ENCODE results near the gene ACKR1.

The ACKR1 gene

DNA sequence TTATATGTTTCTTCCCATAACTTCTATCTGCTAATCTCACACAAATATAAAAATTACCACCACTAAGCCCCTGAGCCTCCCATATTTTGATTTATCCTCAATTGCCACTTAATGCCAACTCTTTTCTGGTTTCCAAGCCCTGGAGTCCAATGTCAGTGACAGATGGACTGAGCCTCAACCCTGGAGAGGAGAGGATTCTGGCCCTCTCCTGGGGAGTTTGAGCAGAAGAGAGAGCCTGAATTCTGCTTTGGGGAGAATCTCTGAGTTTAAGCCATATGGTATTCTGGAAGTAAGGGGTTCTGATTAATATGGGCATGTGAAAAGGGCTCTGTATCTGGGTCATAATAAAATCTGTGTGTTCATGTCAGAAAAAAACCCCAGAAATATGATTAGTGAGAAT lies 24.8 kb upstream of the ACKR1 start:
- TF ChIP-seq CTCF (conservative IDR thresholded peaks at IDR 0.05) = no peak
- H3K27ac ChIP-seq = no peak overlapping the region

DNA sequence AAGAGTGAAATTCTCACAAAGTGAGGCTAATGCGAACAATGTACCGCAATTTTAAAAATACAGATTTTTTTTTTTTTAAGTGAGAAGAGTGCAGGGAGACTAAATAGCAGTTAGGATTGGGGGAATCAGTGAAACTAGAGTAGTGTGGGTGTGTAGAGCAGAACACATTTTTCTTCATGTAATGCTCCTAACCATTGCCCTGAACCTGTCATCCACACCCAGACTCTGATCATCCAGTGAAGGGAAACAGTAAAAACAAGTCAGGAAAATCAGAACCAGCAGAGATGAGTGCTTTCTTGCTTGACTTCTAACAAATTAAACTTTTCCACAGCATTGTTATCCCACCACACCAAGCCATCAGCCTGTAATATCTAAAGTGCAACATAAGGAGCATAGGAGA lies 24.2 kb upstream of the ACKR1 start:
- TF ChIP-seq CTCF (conservative IDR thresholded peaks at IDR 0.05) = no peak
- no peak overlapping the region for H3K27ac ChIP-seq

GRCh38 chr1:159181328-159182024 lies 23.2 kb upstream of the ACKR1 start:
- H3K27ac ChIP-seq = no peak overlapping the region
- TF ChIP-seq CTCF (conservative IDR thresholded peaks at IDR 0.05) = no peak

- no peak for TF ChIP-seq CTCF (conservative IDR thresholded peaks at IDR 0.05)
- H3K27ac ChIP-seq = no peak overlapping the region
Measured at GRCh38 chr1:159184201-159184600, 20.5 kb upstream of the ACKR1 start.

DNA sequence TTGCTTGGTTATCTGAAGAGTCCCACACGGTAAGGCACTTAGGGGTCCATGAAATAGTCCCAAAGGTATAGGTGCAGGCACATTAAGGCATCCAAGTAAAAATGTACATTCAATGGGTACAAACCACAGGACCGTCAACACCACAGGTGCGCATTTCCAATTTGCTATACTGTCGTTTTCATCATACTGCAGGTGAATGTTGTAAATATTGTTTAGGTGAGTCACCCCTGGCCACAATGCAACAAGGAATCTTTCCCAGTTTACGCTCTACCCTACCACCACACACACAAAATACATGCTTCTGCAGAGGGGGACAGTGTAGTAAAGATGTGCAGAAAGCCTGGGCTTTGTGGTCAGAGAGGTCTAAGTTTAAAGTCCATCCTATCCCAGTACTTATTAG lies 19.6 kb upstream of the ACKR1 start:
- TF ChIP-seq CTCF (conservative IDR thresholded peaks at IDR 0.05) = no peak

DNA sequence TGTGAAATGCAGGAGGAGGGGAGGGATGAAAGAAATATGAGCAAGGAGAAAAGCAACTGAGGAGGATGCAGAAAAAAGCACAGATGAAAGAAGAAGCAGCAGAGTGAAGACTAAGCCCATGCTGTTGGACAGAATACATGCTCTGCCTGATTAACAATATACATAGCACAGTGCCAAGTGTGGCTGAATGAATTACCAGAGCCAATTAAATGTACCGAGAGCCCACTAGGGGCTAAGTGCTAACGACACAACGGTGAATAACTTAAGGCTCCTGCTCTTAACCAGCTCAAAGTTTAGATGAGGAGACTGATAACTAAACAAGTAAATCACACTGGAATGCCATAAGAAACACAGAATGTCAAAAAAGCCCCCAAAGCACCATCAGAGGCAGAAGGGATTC lies 17.6 kb upstream of the ACKR1 start:
- TF ChIP-seq CTCF (conservative IDR thresholded peaks at IDR 0.05) = no peak

More for the DNA sequence above, 19.6 kb upstream of the ACKR1 start:
- H3K27ac ChIP-seq = no peak overlapping the region

GRCh38 chr1:159187647-159188374 lies 16.9 kb upstream of the ACKR1 start:
- H3K27ac ChIP-seq = no peak overlapping the region
- TF ChIP-seq CTCF (conservative IDR thresholded peaks at IDR 0.05) = no peak

More for the DNA sequence above, 17.6 kb upstream of the ACKR1 start:
- H3K27ac ChIP-seq = no peak overlapping the region

Measured in VCaP (cell line).